CD8-positive, alpha-beta memory T cell (primary cell): ENCODE results near the gene TMEM42. TPM values are rescaled to one million over a fixed set of nuclear protein-coding genes. Genes with fewer than 3 reads are reported as not detected.
A peak's percentile ranks its signal among the peaks of the same experiment; 100 is the strongest.

Experiments used
- CTCF ChIA-PET: fragments of 350-600 bp; sonication (Branson Sonifier 250); formaldehyde crosslinking; loops from one replicate; lab custom pipeline; 2021; ENCODE audit warnings: antibody characterized with exemption; lab: Charles Lee
- POLR2A ChIA-PET: fragments of 350-600 bp; sonication (Branson Sonifier 250); formaldehyde crosslinking; loops from one replicate; lab custom pipeline; 2021; ENCODE audit warnings: antibody characterized with exemption; lab: Charles Lee
- DNase-seq, 5 donors: peaks; one replicate each; pipeline versions ENCODE4 v3.0.0 to v3.0.0-alpha.2; 2020 to 2022; ENCODE audit warnings: mixed read lengths in 1 of 5
- H3K27ac ChIP-seq: one replicate; pipeline ENCODE4 v1.7.0; 2013; ENCODE audit warnings: low read depth, mild to moderate bottlenecking, low read length, moderate library complexity
- H3K27me3 ChIP-seq: 2 replicates; pipeline ENCODE4 v1.7.0; 2013; ENCODE audit warnings: low read length, mild to moderate bottlenecking; ENCODE audit not compliant: insufficient read depth, poor library complexity, severe bottlenecking
- H3K36me3 ChIP-seq: 2 replicates; pipeline ENCODE4 v1.7.0; 2013; ENCODE audit warnings: mild to moderate bottlenecking, low read length, moderate library complexity; ENCODE audit not compliant: insufficient read depth
- H3K4me1 ChIP-seq: 2 replicates; pipeline ENCODE4 v1.7.0; 2013; ENCODE audit warnings: mild to moderate bottlenecking, low read length, moderate library complexity; ENCODE audit not compliant: insufficient read depth
- H3K4me3 ChIP-seq: 2 replicates; pipeline ENCODE4 v1.7.0; 2013; ENCODE audit warnings: mild to moderate bottlenecking, low read length
- H3K9me3 ChIP-seq: 2 replicates; pipeline ENCODE4 v1.7.0; 2013; ENCODE audit warnings: mild to moderate bottlenecking, low read length
- H3K27ac Mint-ChIP-seq, 8 donors: one replicate each; pipeline ENCODE4 v1.8.0; 2020 to 2021; ENCODE audit warnings: mixed read lengths in 8 of 8, mild to moderate bottlenecking in 6 of 8, inconsistent platforms in 3 of 8, moderate library complexity in 3 of 8
- H3K27me3 Mint-ChIP-seq, 2 donors: one replicate each; pipeline ENCODE4 v1.8.0; 2020 to 2021; ENCODE audit warnings: mixed read lengths in 2 of 2, mild to moderate bottlenecking in 1 of 2, moderate library complexity in 1 of 2
- H3K36me3 Mint-ChIP-seq, 3 donors: one replicate each; pipeline ENCODE4 v1.8.0; 2020 to 2021; ENCODE audit warnings: mixed read lengths in 3 of 3, inconsistent platforms in 1 of 3, mild to moderate bottlenecking in 1 of 3
- H3K4me1 Mint-ChIP-seq, 3 donors: one replicate each; pipeline ENCODE4 v1.8.0; 2020 to 2021; ENCODE audit warnings: mixed read lengths in 3 of 3, inconsistent platforms in 1 of 3, mild to moderate bottlenecking in 1 of 3
- H3K4me3 Mint-ChIP-seq, 7 donors: one replicate each; pipeline ENCODE4 v1.8.0; 2020 to 2021; ENCODE audit warnings: mixed read lengths in 7 of 7, mild to moderate bottlenecking in 6 of 7, moderate library complexity in 4 of 7, inconsistent platforms in 2 of 7
- H3K9me3 Mint-ChIP-seq, 5 donors: one replicate each; pipeline ENCODE4 v1.8.0; 2020 to 2022; ENCODE audit warnings: mixed read lengths in 5 of 5, mild to moderate bottlenecking in 3 of 5, moderate library complexity in 2 of 5, inconsistent platforms in 1 of 5
- polyA plus RNA-seq: library from polyadenylated mRNA; unstranded; fragments of 300-500 nt; fragmentation: Illumina TruSeq; gene quantifications from one replicate; pipeline ENCODE4 v1.2.3, GENCODE V29; 2021
- total RNA-seq, 2 experiments: library from RNA; stranded (reverse); gene quantifications; one replicate each; pipeline ENCODE4 v1.2.3, GENCODE V29; 2021

Gene TMEM42
- total and polyA plus RNA-seq, 3 experiments from 2014 or later: 8.2 to 35.9 (median 9.1) TPM

DNA sequence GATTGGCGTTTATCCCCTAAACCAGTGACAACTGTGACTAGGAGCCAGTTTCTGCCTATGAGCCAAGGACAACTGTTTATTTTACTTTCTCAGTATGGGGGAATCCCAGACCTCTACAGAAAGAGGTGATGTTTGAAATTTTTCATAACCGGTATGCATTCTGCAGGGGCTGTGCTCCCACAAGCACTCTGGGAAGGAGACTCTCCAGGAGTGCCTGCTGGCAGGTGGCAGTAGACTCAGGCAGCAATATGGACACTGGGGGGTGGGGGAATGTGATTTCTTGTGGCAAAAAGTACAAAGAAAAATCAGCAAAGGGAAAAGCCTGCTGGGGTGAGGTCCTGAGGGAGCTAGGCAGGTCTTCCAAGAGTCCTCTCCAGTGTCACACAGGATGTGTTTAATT lies 18.6 kb downstream of the TMEM42 start:
- H3K27me3 ChIP-seq: no peaks in the 10 kb centered on the region
- no peaks in the 10 kb centered on the region for H3K36me3 Mint-ChIP-seq
- DNase-seq: no peak
- no peaks in the 10 kb centered on the region for H3K4me1 ChIP-seq
- peaks cover 7 to 10% of the 10 kb centered on the region in 2 donors for H3K27me3 Mint-ChIP-seq
- H3K9me3 Mint-ChIP-seq: no peaks in the 10 kb centered on the region
- no peaks in the 10 kb centered on the region for H3K36me3 ChIP-seq
- CTCF ChIA-PET: interaction anchor here (1.3 kb wide), 1 partner anchor 22 kb away, joined by 3 read pairs; no protein-coding TSS in a partner anchor
- no peak overlapping the region for H3K27ac ChIP-seq
- H3K4me3 Mint-ChIP-seq: no peak overlapping the region
- POLR2A ChIA-PET: no interaction called here
- H3K9me3 ChIP-seq: no peaks in the 10 kb centered on the region
- H3K4me3 ChIP-seq: no peak overlapping the region
- H3K27ac Mint-ChIP-seq: no peak overlapping the region
- H3K4me1 Mint-ChIP-seq: no peaks in the 10 kb centered on the region

GRCh38 chr3:44883213-44883955 lies 21.7 kb downstream of the TMEM42 start:
- Histone ChIP-seq H3K4me3 (no peak overlapping the region), H3K27ac (no peak overlapping the region), H3K4me1 (no peaks in the 10 kb centered on the region), H3K36me3 (no peaks in the 10 kb centered on the region), H3K9me3 (no peaks in the 10 kb centered on the region), H3K27me3 (peaks cover 4% of the 10 kb centered on the region)
- DNase-seq: no peak
- Mint-ChIP-seq H3K36me3 (no peaks in the 10 kb centered on the region), H3K9me3 (no peaks in the 10 kb centered on the region), H3K4me3 (no peak overlapping the region), H3K4me1 (no peaks in the 10 kb centered on the region), H3K27ac (no peak overlapping the region), H3K27me3 (peaks cover 18 to 27% of the 10 kb centered on the region in 2 donors)
- CTCF ChIA-PET: no interaction called here
- POLR2A ChIA-PET: no interaction called here

- no peaks in the 10 kb centered on the region for H3K36me3 Mint-ChIP-seq
- no peak overlapping the region for H3K4me3 Mint-ChIP-seq
- no peaks in the 10 kb centered on the region for H3K4me1 Mint-ChIP-seq
- ChIA-PET POLR2A (no interaction called here), CTCF (no interaction called here)
- no peak overlapping the region for H3K4me3 ChIP-seq
- no peaks in the 10 kb centered on the region for H3K36me3 ChIP-seq
- no peaks in the 10 kb centered on the region for H3K9me3 Mint-ChIP-seq
- H3K27ac ChIP-seq: no peak overlapping the region
- H3K9me3 ChIP-seq: no peaks in the 10 kb centered on the region
- H3K4me1 ChIP-seq: no peaks in the 10 kb centered on the region
- H3K27me3 Mint-ChIP-seq: peaks cover 18 to 27% of the 10 kb centered on the region in 2 donors
- peaks cover 4% of the 10 kb centered on the region for H3K27me3 ChIP-seq
- H3K27ac Mint-ChIP-seq: no peak overlapping the region
- DNase-seq: no peak
Measured at GRCh38 chr3:44883999-44884431, 22.3 kb downstream of the TMEM42 start.

GRCh38 chr3:44885618-44886017 lies 23.9 kb downstream of the TMEM42 start:
- no peak overlapping the region for H3K27ac Mint-ChIP-seq
- Histone ChIP-seq H3K36me3 (no peaks in the 10 kb centered on the region), H3K4me1 (no peaks in the 10 kb centered on the region), H3K27me3 (peaks cover 4% of the 10 kb centered on the region), H3K27ac (no peak overlapping the region), H3K4me3 (no peak overlapping the region), H3K9me3 (no peaks in the 10 kb centered on the region)
- peaks cover 18 to 27% of the 10 kb centered on the region in 2 donors for H3K27me3 Mint-ChIP-seq
- no peaks in the 10 kb centered on the region for H3K4me1 Mint-ChIP-seq
- CTCF ChIA-PET: no interaction called here
- POLR2A ChIA-PET: no interaction called here
- H3K4me3 Mint-ChIP-seq: no peak overlapping the region
- H3K9me3 Mint-ChIP-seq: no peaks in the 10 kb centered on the region
- H3K36me3 Mint-ChIP-seq: no peaks in the 10 kb centered on the region
- DNase-seq: no peak

DNA sequence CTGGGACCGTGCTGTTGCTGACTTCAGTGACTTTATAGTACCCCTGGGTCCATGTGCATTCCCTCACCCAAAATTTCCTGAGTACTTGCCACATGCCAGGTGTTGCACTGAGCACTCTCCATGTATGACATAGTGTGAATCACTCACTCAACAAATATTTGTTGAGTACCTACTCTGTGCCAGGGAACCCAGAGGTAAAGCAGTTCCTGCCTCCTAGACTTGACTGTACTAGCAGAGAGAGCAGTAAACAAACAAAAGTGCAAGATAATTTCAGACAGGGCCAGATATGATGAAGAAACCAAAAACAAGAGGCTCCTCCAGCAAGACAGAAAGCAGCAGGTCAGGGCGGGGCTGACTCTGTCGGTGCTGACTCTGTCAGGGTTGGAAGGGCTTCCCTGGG lies 24.8 kb downstream of the TMEM42 start:
- Histone ChIP-seq H3K36me3 (no peaks in the 10 kb centered on the region), H3K27ac (no peak overlapping the region), H3K4me3 (no peak overlapping the region), H3K9me3 (no peaks in the 10 kb centered on the region), H3K27me3 (peaks cover 4% of the 10 kb centered on the region), H3K4me1 (no peaks in the 10 kb centered on the region)
- Mint-ChIP-seq H3K36me3 (no peaks in the 10 kb centered on the region), H3K9me3 (no peaks in the 10 kb centered on the region), H3K27ac (no peak overlapping the region), H3K27me3 (peaks cover 20 to 27% of the 10 kb centered on the region in 2 donors), H3K4me3 (no peak overlapping the region), H3K4me1 (no peaks in the 10 kb centered on the region)
- POLR2A ChIA-PET: no interaction called here
- DNase-seq: no peak
- CTCF ChIA-PET: interaction anchor here (1.2 kb wide), 1 partner anchor 10 kb away, joined by 3 read pairs; no protein-coding TSS in a partner anchor

DNA sequence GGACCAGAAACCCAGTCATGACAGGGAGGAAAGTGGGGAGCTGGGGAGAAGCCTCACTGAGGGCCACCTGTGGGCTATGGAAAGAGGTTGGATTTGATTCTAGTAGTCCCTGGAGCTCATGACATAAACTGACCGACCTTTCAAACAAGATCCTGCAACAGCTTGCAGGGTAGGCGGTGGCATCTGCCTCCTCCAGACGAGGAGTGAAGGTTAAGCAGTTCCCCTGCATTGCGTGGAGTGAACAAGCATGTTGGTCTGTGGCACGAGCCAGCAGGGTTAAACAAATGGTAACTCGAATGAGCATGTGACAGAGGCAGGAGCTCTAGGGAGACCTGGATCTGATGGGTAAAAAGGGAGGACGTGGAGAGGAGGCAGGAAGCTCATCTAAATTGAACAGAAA lies 25.4 kb downstream of the TMEM42 start:
- peak overlapping the region in 1 of 8 donors; percentile 43 for H3K27ac Mint-ChIP-seq
- no peak overlapping the region for H3K4me3 ChIP-seq
- peaks cover 20 to 27% of the 10 kb centered on the region in 2 donors for H3K27me3 Mint-ChIP-seq
- H3K4me1 ChIP-seq: no peaks in the 10 kb centered on the region
- no peaks in the 10 kb centered on the region for H3K4me1 Mint-ChIP-seq
- no peaks in the 10 kb centered on the region for H3K9me3 Mint-ChIP-seq
- H3K4me3 Mint-ChIP-seq: no peak overlapping the region
- H3K27me3 ChIP-seq: peaks cover 4% of the 10 kb centered on the region
- H3K9me3 ChIP-seq: no peaks in the 10 kb centered on the region
- ChIA-PET POLR2A (no interaction called here), CTCF (interaction anchor here (1.2 kb wide), 1 partner anchor 9 kb away, joined by 3 read pairs; no protein-coding TSS in a partner anchor)
- no peak overlapping the region for H3K27ac ChIP-seq
- DNase-seq: no peak
- H3K36me3 ChIP-seq: no peaks in the 10 kb centered on the region
- no peaks in the 10 kb centered on the region for H3K36me3 Mint-ChIP-seq

GRCh38 chr3:44890258-44890657 lies 28.5 kb downstream of the TMEM42 start:
- H3K4me1 Mint-ChIP-seq: no peaks in the 10 kb centered on the region
- H3K4me1 ChIP-seq: no peaks in the 10 kb centered on the region
- peaks cover 12 to 21% of the 10 kb centered on the region in 2 donors for H3K27me3 Mint-ChIP-seq
- no peak for DNase-seq
- POLR2A ChIA-PET: no interaction called here
- no peak overlapping the region for H3K4me3 Mint-ChIP-seq
- no peaks in the 10 kb centered on the region for H3K9me3 ChIP-seq
- no peak overlapping the region for H3K27ac ChIP-seq
- CTCF ChIA-PET: no interaction called here
- no peaks in the 10 kb centered on the region for H3K36me3 Mint-ChIP-seq
- no peak overlapping the region for H3K4me3 ChIP-seq
- H3K9me3 Mint-ChIP-seq: no peaks in the 10 kb centered on the region
- no peaks in the 10 kb centered on the region for H3K36me3 ChIP-seq
- H3K27me3 ChIP-seq: peaks cover 4% of the 10 kb centered on the region
- no peak overlapping the region for H3K27ac Mint-ChIP-seq

- H3K27ac Mint-ChIP-seq: no peak overlapping the region
Measured at GRCh38 chr3:44890852-44891251, 29.1 kb downstream of the TMEM42 start.

More at GRCh38 chr3:44890852-44891251, 29.1 kb downstream of the TMEM42 start:
- no peaks in the 10 kb centered on the region for H3K9me3 ChIP-seq
- ChIA-PET CTCF (interaction anchor here (1.4 kb wide), 1 partner anchor 23 kb away, joined by 4 read pairs; no protein-coding TSS in a partner anchor), POLR2A (no interaction called here)
- Mint-ChIP-seq H3K27me3 (peaks cover 6 to 15% of the 10 kb centered on the region in 2 donors), H3K36me3 (no peaks in the 10 kb centered on the region), H3K4me1 (no peaks in the 10 kb centered on the region), H3K9me3 (no peaks in the 10 kb centered on the region), H3K4me3 (no peak overlapping the region)
- DNase-seq: no peak
- H3K27ac ChIP-seq: no peak overlapping the region
- peaks cover 4% of the 10 kb centered on the region for H3K27me3 ChIP-seq
- no peaks in the 10 kb centered on the region for H3K4me1 ChIP-seq
- H3K4me3 ChIP-seq: no peak overlapping the region
- H3K36me3 ChIP-seq: no peaks in the 10 kb centered on the region
